ENCODE results near the gene MFF. TPM values are rescaled to one million over a fixed set of nuclear protein-coding genes. Genes with fewer than 3 reads are reported as not detected.
A peak's percentile ranks its signal among the peaks of the same experiment; 100 is the strongest.

MFF gene, protein sequence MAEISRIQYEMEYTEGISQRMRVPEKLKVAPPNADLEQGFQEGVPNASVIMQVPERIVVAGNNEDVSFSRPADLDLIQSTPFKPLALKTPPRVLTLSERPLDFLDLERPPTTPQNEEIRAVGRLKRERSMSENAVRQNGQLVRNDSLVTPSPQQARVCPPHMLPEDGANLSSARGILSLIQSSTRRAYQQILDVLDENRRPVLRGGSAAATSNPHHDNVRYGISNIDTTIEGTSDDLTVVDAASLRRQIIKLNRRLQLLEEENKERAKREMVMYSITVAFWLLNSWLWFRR
- total RNA-seq (2012; rRNA removed) (86.4 and 96.4 TPM in 2 replicates), polyA plus RNA-seq (2012; rRNA removed) (61.0 and 70.1 TPM in 2 replicates), Bru-seq, nascent RNA (percentile 91 among the genes with signal in this experiment), BruChase-seq, experiment 1, labeled RNA remaining after a 6-hour chase (percentile 76 among the genes with signal in this experiment), BruChase-seq, experiment 2, labeled RNA remaining after a 2-hour chase (percentile 92 among the genes with signal in this experiment)
- polyA plus RNA-seq (2012; cell fraction: cytosol; rRNA removed), result 28.9 and 29.5 TPM in 2 replicates
- 17.1 and 109 TPM in 2 replicates for polyA plus RNA-seq (2012; cell fraction: nucleus; rRNA removed; ENCODE audit: low replicate concordance)
- long read RNA-seq, transcript MFF-203 (8 exons, 1,716 nt), result minor isoform, 7 of 152 reads
- long read RNA-seq, transcript MFF-205 (7 exons, 1,085 nt), result minor isoform, 26 of 152 reads
- long read RNA-seq, transcript MFF-201 (9 exons, 2,004 nt), result major isoform, 28 of 152 reads
- long read RNA-seq, partial matches to known transcripts, result 9 of 152 reads
- long read RNA-seq, other reads (novel, unspliced or antisense), result 70 of 152 reads

GRCh38 chr2:227324995-227325838 is at the start of gene MFF:
Gene MFF, plus strand, starts transcription at chr2:227325251. Its CDS starts 5,415 bp downstream, at chr2:227330666.
- Histone ChIP-seq H3K27me3 (ENCODE audit: control insufficient read depth, insufficient read depth, low read length) (no peaks in the 10 kb centered on the region), H4K91ac (ENCODE audit: insufficient read depth, low read depth, low read length) (peak within 1 kb of the TSS; percentile 52), H3K9me3 (ENCODE audit: control insufficient read depth, insufficient read depth, low read length) (no peaks in the 10 kb centered on the region), H2BK5ac (ENCODE audit: low read depth, low read length, poor library complexity, severe bottlenecking) (peak within 1 kb of the TSS; percentile 71), H2AFZ (replicated peaks; ENCODE audit: low read length, poor library complexity) (peak within 1 kb of the TSS; percentile 92), H2AK5ac (ENCODE audit: low read depth, low read length) (0 out of 2 replicates have a peak within 1 kb of the TSS, but pooled peaks have one; percentile 21), H3K18ac (ENCODE audit: low read depth, low read length) (peak within 1 kb of the TSS; percentile 50), H3K14ac (replicated peaks; ENCODE audit: low read depth, low read length) (peak within 1 kb of the TSS; percentile 91), H3K79me1 (ENCODE audit: low read depth in 1 of 2, low read length in 2 of 2) (peaks cover 15 to 25% of the 10 kb centered on the region in 2 experiments), H4K8ac (ENCODE audit: low read depth in 2 of 2, low read length in 2 of 2) (peak within 1 kb of the TSS; percentile 95 to 99), H4K20me1 (ENCODE audit: insufficient read depth, low read length) (no peaks in the 10 kb centered on the region), H2BK120ac (ENCODE audit: low read depth, low read length) (peak within 1 kb of the TSS; percentile 26), H3K9ac (ENCODE audit: low read depth, low read length) (peak within 1 kb of the TSS; percentile 69), H3K27ac (ENCODE audit: insufficient read depth, low read length) (peak within 1 kb of the TSS; percentile 76), H2BK20ac (ENCODE audit: low read depth, low read length) (no peak within 1 kb of the TSS), H3K56ac (ENCODE audit: extremely low read depth, insufficient read depth, low read length) (peak within 1 kb of the TSS; percentile 80), H3K4me1 (ENCODE audit: control insufficient read depth, insufficient read depth, low read length) (0 out of 2 replicates have a peak, but pooled peaks cover 2% of the 10 kb centered on the region), H3K4ac (ENCODE audit: low read depth, low read length) (peak within 1 kb of the TSS; percentile 83), H2AK9ac (replicated peaks; ENCODE audit: low read depth, low read length, poor library complexity) (peak within 1 kb of the TSS; percentile 74), H3K4me3 (ENCODE audit: insufficient read depth, low read depth, low read length) (peak within 1 kb of the TSS; percentile 86), H3K36me3 (ENCODE audit: control insufficient read depth, insufficient read depth, low read length) (no peaks in the 10 kb centered on the region), H3K9me1 (ENCODE audit: insufficient read depth, low read length) (no peaks in the 10 kb centered on the region), H4K5ac (ENCODE audit: low read depth, low read length) (peak within 1 kb of the TSS; percentile 92), H3K4me2 (ENCODE audit: low read depth, low read length) (peak within 1 kb of the TSS; percentile 90), H3K23ac (ENCODE audit: low read depth, low read length) (peak within 1 kb of the TSS; percentile 70), H2BK15ac (ENCODE audit: low read depth, low read length) (peak within 1 kb of the TSS; percentile 53; the same call in 2 of the 3 replicates)
- WGBS, 2 experiments (ENCODE audit: extremely low coverage in 2 of 2, insufficient read length in 1 of 2), result 1% methylated on average over 18 of the region's 67 CpGs; no CpG with 5 or more reads in 1 of the 2 experiments
- ChIA-PET POLR2A (ENCODE audit: unreplicated experiment) (interaction anchor here (0.6 kb wide), 1 partner anchor 11 kb away, joined by 3 read pairs; no protein-coding TSS in a partner anchor), CTCF (interaction anchor here (0.6 to 0.9 kb wide), 3 partner anchors 21 to 123 kb away, joined by 3 to 5 read pairs (median 4); no protein-coding TSS in a partner anchor)
- in situ Hi-C loops (cut with MboI; ENCODE audit: low sequenced_read_pairs), result no loop called here
- DNase-seq (peak; percentile 91), ATAC-seq (ENCODE audit: low read depth) (peak; percentile 96)
- BruUV-seq (replicated peaks), result no TSS peak
- intact Hi-C loops (cut with micrococcal nuclease), result loop anchor here (1.0 to 10.0 kb wide), 3 partner anchors 147 to 202 kb away; partner anchors contain the start of gene AGFG1
- dilution Hi-C loops (cut with HindIII; ENCODE audit: low sequenced_read_pairs, unreplicated experiment), result no loop called here
- peak; percentile 64; the same call in 1 of the 2 replicates for TF ChIP-seq MAZ (IDR thresholded peaks at IDR 0.05; ENCODE audit: borderline replicate concordance, low read depth, low read length)
- no peak for TF ChIP-seq RCOR1 (IDR thresholded peaks at IDR 0.05; ENCODE audit: insufficient replicate concordance, low read length)
- TF ChIP-seq, protein P1, sequence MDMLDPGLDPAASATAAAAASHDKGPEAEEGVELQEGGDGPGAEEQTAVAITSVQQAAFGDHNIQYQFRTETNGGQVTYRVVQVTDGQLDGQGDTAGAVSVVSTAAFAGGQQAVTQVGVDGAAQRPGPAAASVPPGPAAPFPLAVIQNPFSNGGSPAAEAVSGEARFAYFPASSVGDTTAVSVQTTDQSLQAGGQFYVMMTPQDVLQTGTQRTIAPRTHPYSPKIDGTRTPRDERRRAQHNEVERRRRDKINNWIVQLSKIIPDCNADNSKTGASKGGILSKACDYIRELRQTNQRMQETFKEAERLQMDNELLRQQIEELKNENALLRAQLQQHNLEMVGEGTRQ (IDR thresholded peaks at IDR 0.05; ENCODE audit: low read depth, low read length), result peak; percentile 98
- TF ChIP-seq RFX5 (IDR thresholded peaks at IDR 0.05; ENCODE audit: low read depth, low read length), result no peak
- no peak for TF ChIP-seq CEBPB (IDR thresholded peaks at IDR 0.05; ENCODE audit: low read depth, low read length)
- no peak for TF ChIP-seq SMC3 (IDR thresholded peaks at IDR 0.05; ENCODE audit: low read depth, low read length)
- no peak for TF ChIP-seq CTCF (conservative IDR thresholded peaks at IDR 0.05; ENCODE audit: low read depth, low read length)
- TF ChIP-seq MAFK (IDR thresholded peaks at IDR 0.05; ENCODE audit: low read depth, low read length), result no peak
- TF ChIP-seq NFE2L2 (IDR thresholded peaks at IDR 0.05; ENCODE audit: low read depth, low read length), result no peak
- TF ChIP-seq RAD21 (IDR thresholded peaks at IDR 0.05; ENCODE audit: low read length), result no peak
